Effector CD4-positive, alpha-beta T cell (primary cell): ENCODE results near the gene PDE11A.
"Not testable (repeated sequence)": the region's sequence is repeated elsewhere in the genome, so short reads cannot be mapped to it uniquely, and the experiment has no call there.

Source experiments
- DNase-seq: peaks from one replicate; pipeline ENCODE4 v3.0.0-alpha.2; 2020

The PDE11A gene

GRCh38 chr2:177812713-177813396 is 259.7 kb downstream of the PDE11A start:
- no peak for DNase-seq

- no peak for DNase-seq
These were observed 261.7 kb downstream of the PDE11A start for GRCh38 chr2:177810906-177811305.

GRCh38 chr2:177808984-177809809 is 263.4 kb downstream of the PDE11A start:
- no peak for DNase-seq

GRCh38 chr2:177806025-177806424 is 266.6 kb downstream of the PDE11A start:
- DNase-seq, result no peak

- DNase-seq, result no peak
These were observed 273.0 kb downstream of the PDE11A start for GRCh38 chr2:177799531-177799930.

GRCh38 chr2:177797808-177798207 is 274.8 kb downstream of the PDE11A start:
- DNase-seq, result no peak

GRCh38 chr2:177796654-177797415 is 275.7 kb downstream of the PDE11A start:
- DNase-seq, result no peak

GRCh38 chr2:177796011-177796410 is 276.6 kb downstream of the PDE11A start:
- DNase-seq, result no peak

GRCh38 chr2:177785143-177785542 is 287.4 kb downstream of the PDE11A start:
- DNase-seq, result not testable (repeated sequence)

GRCh38 chr2:177784745-177785067 is 287.9 kb downstream of the PDE11A start:
- DNase-seq, result no peak

- no peak for DNase-seq
These were observed 288.5 kb downstream of the PDE11A start for GRCh38 chr2:177783835-177784744.

GRCh38 chr2:177783091-177783490 is 289.5 kb downstream of the PDE11A start:
- DNase-seq, result no peak

- DNase-seq, result no peak
These were observed 290.0 kb downstream of the PDE11A start for GRCh38 chr2:177782613-177783012.

GRCh38 chr2:177778472-177778871 is 294.1 kb downstream of the PDE11A start:
- DNase-seq, result no peak

GRCh38 chr2:177772529-177772928 is 300.0 kb downstream of the PDE11A start:
- no peak for DNase-seq

- DNase-seq, result no peak
These were observed 301.4 kb downstream of the PDE11A start for GRCh38 chr2:177771191-177771590.

GRCh38 chr2:177767768-177768167 is 304.8 kb downstream of the PDE11A start:
- DNase-seq, result no peak

- no peak for DNase-seq
These were observed 306.9 kb downstream of the PDE11A start for GRCh38 chr2:177765698-177766097.

- DNase-seq, result peak; percentile 69
These were observed 308.9 kb downstream of the PDE11A start for GRCh38 chr2:177763531-177764265.

GRCh38 chr2:177759443-177759842 is 313.1 kb downstream of the PDE11A start:
- no peak for DNase-seq

GRCh38 chr2:177758591-177759371 is 313.8 kb downstream of the PDE11A start:
- DNase-seq, result no peak
